H1 (cell line): ENCODE results near the gene CYTH1. TPM values are rescaled to one million over a fixed set of nuclear protein-coding genes. Genes with fewer than 3 reads are reported as not detected.

ENCODE experiments used
- CTCF ChIA-PET: fragments of 300-600 bp; sonication (Branson Sonifier 250); formaldehyde crosslinking; loops from one replicate; lab custom pipeline; 2021; ENCODE audit not compliant: partially characterized antibody; lab: Charles Lee
- POLR2A ChIA-PET: fragments of 300-600 bp; sonication (Branson Sonifier 250); formaldehyde crosslinking; loops from one replicate; lab custom pipeline; 2021; ENCODE audit warnings: inconsistent platforms; ENCODE audit not compliant: partially characterized antibody; lab: Charles Lee
- DNase-seq, 2 experiments: peaks; one replicate each; pipeline versions ENCODE4 v3.0.0 to v3.0.0-alpha.2; 2010 to 2022; ENCODE audit warnings: low spot score in 2 of 2, low read depth in 1 of 2, mixed read lengths in 1 of 2
- FAIRE-seq: peaks from 2 replicates; lab custom pipeline; 2011; peaks lifted over from hg19 to GRCh38; lab: Jason Lieb, UNC
- H2AFZ ChIP-seq: 2 replicates; pipeline ENCODE4 v1.8.1; 2012; ENCODE audit warnings: low read length, inconsistent platforms
- H2AK5ac ChIP-seq: 2 replicates; pipeline ENCODE4 v1.6.1; 2013; ENCODE audit warnings: low read depth, low read length
- H2BK120ac ChIP-seq: replicated peaks from 2 replicates; pipeline ENCODE3; 2013; ENCODE audit warnings: low read depth, low read length, inconsistent platforms
- H2BK12ac ChIP-seq: 2 replicates; pipeline ENCODE4 v1.6.1; 2013; ENCODE audit warnings: low read depth, low read length
- H2BK15ac ChIP-seq: 2 replicates; pipeline ENCODE4 v1.6.1; 2013; ENCODE audit warnings: low read length
- H2BK20ac ChIP-seq: 2 replicates; pipeline ENCODE4 v1.6.1; 2013; ENCODE audit warnings: low read length
- H2BK5ac ChIP-seq: 2 replicates; pipeline ENCODE4 v1.6.1; 2013; ENCODE audit warnings: low read depth, low read length
- H3K14ac ChIP-seq: 2 replicates; pipeline ENCODE4 v1.6.1; 2013; ENCODE audit warnings: inconsistent platforms; ENCODE audit not compliant: insufficient read length
- H3K18ac ChIP-seq: 2 replicates; pipeline ENCODE4 v1.6.1; 2013; ENCODE audit warnings: low read length; ENCODE audit errors: extremely low read depth
- H3K23ac ChIP-seq: 2 replicates; pipeline ENCODE4 v1.6.1; 2013; ENCODE audit warnings: inconsistent platforms; ENCODE audit not compliant: insufficient read length
- H3K23me2 ChIP-seq: 2 replicates; pipeline ENCODE4 v1.6.1; 2013; ENCODE audit warnings: low read depth, low read length
- H3K27ac ChIP-seq: 2 replicates; pipeline ENCODE4 v1.6.1; 2011; ENCODE audit warnings: low read depth, low read length, inconsistent platforms
- H3K27me3 ChIP-seq, 4 experiments: replicated peaks in 1 of 4; 1 replicate in 1 of 4; 2 replicates in 3 of 4; pipeline versions ENCODE4 v1.6.1 to v1.8.1; 2011 to 2013; ENCODE audit warnings: low read length in 3 of 4, mild to moderate bottlenecking in 3 of 4, inconsistent platforms in 2 of 4, mixed read lengths in 2 of 4, moderate library complexity in 1 of 4; ENCODE audit not compliant: control insufficient read depth in 3 of 4, insufficient read depth in 3 of 4; ENCODE audit errors: extremely low read depth in 1 of 4
- H3K36me3 ChIP-seq, 4 experiments: 2 replicates each; pipeline versions ENCODE4 v1.6.1 to v1.8.1; 2011 to 2013; ENCODE audit warnings: mild to moderate bottlenecking in 4 of 4, low read length in 3 of 4, moderate library complexity in 2 of 4, control low read depth in 1 of 4, inconsistent platforms in 1 of 4; ENCODE audit not compliant: insufficient read depth in 4 of 4, control insufficient read depth in 2 of 4
- H3K4ac ChIP-seq: replicated peaks from 2 replicates; pipeline ENCODE3; 2013; ENCODE audit warnings: low read length, low read depth, mixed read lengths, inconsistent platforms; ENCODE audit not compliant: insufficient read length
- H3K4me1 ChIP-seq, 4 experiments: replicated peaks in 1 of 4; 1 replicate in 1 of 4; 2 replicates in 3 of 4; pipeline versions ENCODE4 v1.6.1 to v1.8.1; 2011 to 2013; ENCODE audit warnings: low read length in 3 of 4, inconsistent platforms in 2 of 4, mixed read lengths in 1 of 4; ENCODE audit not compliant: insufficient read depth in 4 of 4, control insufficient read depth in 3 of 4
- H3K4me2 ChIP-seq, 2 experiments: 2 replicates each; pipeline versions ENCODE4 v1.6.1 to v1.8.1; 2011 to 2013; ENCODE audit warnings: low read depth in 2 of 2, low read length in 2 of 2, control low read depth in 1 of 2, inconsistent platforms in 1 of 2, mild to moderate bottlenecking in 1 of 2; ENCODE audit not compliant: insufficient read depth in 1 of 2
- H3K4me3 ChIP-seq, 4 experiments: fragments of 200-600, 300-600 bp in 1 of 4; sonication (generic), shearing (Covaris generic), sonication (Bioruptor Twin) in 1 of 4; 2 replicates each; pipeline versions ENCODE4 v1.5.1 to v1.8.1; 2011 to 2016; ENCODE audit warnings: low read length in 4 of 4, low read depth in 3 of 4, control low read depth in 2 of 4, inconsistent platforms in 2 of 4, mild to moderate bottlenecking in 2 of 4, mixed read lengths in 1 of 4, moderate library complexity in 1 of 4; ENCODE audit not compliant: insufficient read depth in 2 of 4; ENCODE audit errors: extremely low read depth in 1 of 4
- H3K56ac ChIP-seq: replicated peaks from 2 replicates; pipeline ENCODE3; 2013; ENCODE audit warnings: low read depth, mild to moderate bottlenecking, mixed read lengths, low read length, inconsistent platforms; ENCODE audit not compliant: insufficient read length
- H3K79me1 ChIP-seq: 2 replicates; pipeline ENCODE4 v1.6.1; 2013; ENCODE audit warnings: low read depth, low read length, control low read depth
- H3K79me2 ChIP-seq, 2 experiments: 2 replicates each; pipeline versions ENCODE4 v1.6.1 to v1.8.1; 2012 to 2013; ENCODE audit warnings: low read length in 2 of 2, mild to moderate bottlenecking in 2 of 2, inconsistent platforms in 1 of 2; ENCODE audit not compliant: insufficient read depth in 2 of 2, control insufficient read depth in 1 of 2
- H3K9ac ChIP-seq, 4 experiments: replicated peaks in 1 of 4; 1 replicate in 1 of 4; 2 replicates in 3 of 4; pipeline versions ENCODE4 v1.6.1 to v1.8.1; 2011 to 2013; ENCODE audit warnings: low read depth in 3 of 4, low read length in 3 of 4, control low read depth in 2 of 4, mild to moderate bottlenecking in 2 of 4, moderate library complexity in 2 of 4, inconsistent platforms in 1 of 4; ENCODE audit errors: extremely low read depth in 1 of 4
- H3K9me3 ChIP-seq, 2 experiments: 2 replicates each; pipeline versions ENCODE4 v1.6.1 to v1.8.1; 2012 to 2013; ENCODE audit warnings: mild to moderate bottlenecking in 2 of 2, moderate library complexity in 2 of 2, control low read depth in 1 of 2, inconsistent platforms in 1 of 2, low read depth in 1 of 2, low read length in 1 of 2, mixed read lengths in 1 of 2; ENCODE audit not compliant: insufficient read depth in 2 of 2
- H4K20me1 ChIP-seq, 2 experiments: replicated peaks in 1 of 2; 2 replicates each; pipeline versions ENCODE3 to v1.8.1; 2011 to 2013; ENCODE audit warnings: inconsistent platforms in 2 of 2, low read length in 2 of 2, mild to moderate bottlenecking in 1 of 2; ENCODE audit not compliant: insufficient read depth in 2 of 2, control insufficient read depth in 1 of 2
- H4K5ac ChIP-seq: 2 replicates; pipeline ENCODE4 v1.6.1; 2013; ENCODE audit warnings: low read length, low read depth, mixed read lengths, inconsistent platforms; ENCODE audit not compliant: insufficient read length
- H4K8ac ChIP-seq: 2 replicates; pipeline ENCODE4 v1.8.0; 2013; ENCODE audit warnings: mild to moderate bottlenecking, moderate library complexity, low read length, inconsistent platforms; ENCODE audit not compliant: insufficient read depth; ENCODE audit errors: extremely low read depth
- H4K91ac ChIP-seq: replicated peaks from 2 replicates; pipeline ENCODE3; 2013; ENCODE audit warnings: low read length, mixed read lengths, inconsistent platforms; ENCODE audit not compliant: insufficient read length
- ASH2L ChIP-seq: fragments of 200-600, 300-600 bp; sonication (generic); IDR thresholded peaks from one replicate; pipeline ENCODE4 v1.7.1; 2017; ENCODE audit warnings: low read length
- MAFK ChIP-seq: IDR thresholded peaks from 2 replicates; pipeline ENCODE4 v1.6.1; 2012; ENCODE audit warnings: low read depth, mild to moderate bottlenecking, improper control_type of control experiment, low read length
- SIX5 ChIP-seq: IDR thresholded peaks from 2 replicates; pipeline ENCODE4 v1.6.1; 2011; ENCODE audit warnings: mild to moderate bottlenecking, low read depth, low read length
- SUZ12 ChIP-seq: fragments of 200-600 bp; sonication (generic); IDR thresholded peaks from 2 replicates; pipeline ENCODE4 v1.6.1; 2012; ENCODE audit warnings: mild to moderate bottlenecking, inconsistent platforms, low read length, moderate library complexity, mixed read lengths
- ZNF274 ChIP-seq: IDR thresholded peaks from 2 replicates; pipeline ENCODE4 v1.7.0; 2012; ENCODE audit warnings: low read length, borderline replicate concordance; ENCODE audit errors: extremely low read depth
- WGBS, 2 experiments: shearing (Covaris generic) in 1 of 2; methylation state at CpG; one replicate each; pipeline versions ENCODE4 v1.1.6 to v1.1.7; 2013 to 2015; ENCODE audit warnings: low lambda C conversion rate in 2 of 2, mixed read lengths in 2 of 2, inconsistent platforms in 1 of 2, low coverage in 1 of 2, missing lambda C conversion rate in 1 of 2; ENCODE audit not compliant: insufficient replicate concordance in 2 of 2, insufficient coverage in 1 of 2, insufficient read length in 1 of 2; ENCODE audit errors: extremely low coverage in 1 of 2, missing lambda C conversion rate in 1 of 2; 5-methylcytosine and 5-hydroxymethylcytosine counted together
- polyA plus RNA-seq, 7 experiments: library from polyadenylated mRNA; depleted of rRNA in 3 of 7; stranded (reverse) in 5 of 7; unstranded in 2 of 7; fragments of >200 nt in 5 of 7; fragments of 200-250 nt in 2 of 7; gene quantifications; 1 replicate in 5 of 7; 2 replicates in 1 of 7; 4 replicates in 1 of 7; pipeline versions ENCODE4 v1.2.1 to v1.2.3, GENCODE V29; 2011 to 2013; ENCODE audit warnings: missing spikeins in 2 of 7, mixed read lengths in 2 of 7
- total RNA-seq: library from RNA; stranded (reverse); fragmentation: NEBNext Ultra II Directional; extraction: Animal tissue kit (Norgen Biotek cat#: 25700); gene quantifications from 2 replicates; pipeline ENCODE4 v1.2.1, GENCODE V29; 2021
- TF ChIP-seq, protein P1 (sequence below): IDR thresholded peaks from 2 replicates; pipeline ENCODE4 v1.6.1; 2012; ENCODE audit warnings: inconsistent platforms
- TF ChIP-seq, protein P2 (sequence below): IDR thresholded peaks from 2 replicates; pipeline ENCODE4 v1.6.1; 2011; ENCODE audit warnings: low read depth, mild to moderate bottlenecking, low read length; ENCODE audit not compliant: insufficient read depth
- TF ChIP-seq, protein P3 (sequence below), 3 experiments: IDR thresholded peaks; 1 replicate in 2 of 3; 2 replicates in 1 of 3; pipeline versions ENCODE4 v1.5.1 to v1.6.1; 2011; ENCODE audit warnings: low read length in 3 of 3, mild to moderate bottlenecking in 3 of 3, inconsistent platforms in 2 of 3, low read depth in 1 of 3, moderate library complexity in 1 of 3; ENCODE audit not compliant: insufficient read depth in 1 of 3; ENCODE audit errors: control extremely low read depth in 1 of 3

Gene CYTH1
- total and polyA plus RNA-seq, 2 of the 8 experiments (the other 6 are each of a cell fraction or from before 2014, with no cell fraction given), result 12.8 to 14.8 TPM

DNA sequence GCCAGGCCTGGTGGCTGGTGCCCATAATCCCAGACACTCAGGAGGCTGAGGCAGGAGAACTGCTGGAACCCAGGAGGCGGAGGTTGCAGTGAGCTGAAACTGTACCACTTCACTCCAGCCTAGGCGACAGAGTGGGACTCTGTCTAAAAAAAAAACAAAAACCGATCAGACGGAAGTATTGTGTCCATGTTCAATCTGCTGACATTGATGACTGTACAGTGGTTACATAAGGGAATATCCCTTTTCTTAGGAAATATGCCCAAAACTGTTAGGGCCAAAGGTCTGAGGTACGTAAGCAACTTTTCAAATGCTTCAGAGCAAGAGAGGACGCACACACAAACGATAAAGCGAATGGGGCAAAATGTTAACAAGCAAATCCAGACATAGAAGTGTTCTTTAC, 135.0 kb downstream of the CYTH1 start:
- no peak overlapping the region for H2AK5ac ChIP-seq
- no peak overlapping the region for H3K27ac ChIP-seq
- H3K9ac ChIP-seq, result no peak overlapping the region
- no peak overlapping the region for H3K23ac ChIP-seq
- no peaks in the 10 kb centered on the region for H3K9me3 ChIP-seq
- H3K4me1 ChIP-seq, result no peaks in the 10 kb centered on the region
- H3K4ac ChIP-seq, result no peak overlapping the region
- H2BK12ac ChIP-seq, result no peak overlapping the region
- H3K56ac ChIP-seq, result no peak overlapping the region
- no peaks in the 10 kb centered on the region for H3K27me3 ChIP-seq
- H2BK120ac ChIP-seq, result no peak overlapping the region
- no peak overlapping the region for H2BK20ac ChIP-seq
- POLR2A ChIA-PET, result no interaction called here
- H3K4me2 ChIP-seq, result no peak overlapping the region
- H4K8ac ChIP-seq, result no peak overlapping the region
- DNase-seq, result no peak
- H3K79me1 ChIP-seq, result no peaks in the 10 kb centered on the region
- H3K18ac ChIP-seq, result no peak overlapping the region
- CTCF ChIA-PET, result no interaction called here
- no peak for FAIRE-seq
- H3K14ac ChIP-seq, result no peak overlapping the region
- TF ChIP-seq SUZ12, result no peak
- TF ChIP-seq, protein P1, sequence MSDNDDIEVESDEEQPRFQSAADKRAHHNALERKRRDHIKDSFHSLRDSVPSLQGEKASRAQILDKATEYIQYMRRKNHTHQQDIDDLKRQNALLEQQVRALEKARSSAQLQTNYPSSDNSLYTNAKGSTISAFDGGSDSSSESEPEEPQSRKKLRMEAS, result no peak
- TF ChIP-seq, protein P2, sequence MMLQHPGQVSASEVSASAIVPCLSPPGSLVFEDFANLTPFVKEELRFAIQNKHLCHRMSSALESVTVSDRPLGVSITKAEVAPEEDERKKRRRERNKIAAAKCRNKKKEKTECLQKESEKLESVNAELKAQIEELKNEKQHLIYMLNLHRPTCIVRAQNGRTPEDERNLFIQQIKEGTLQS, result no peak
- TF ChIP-seq MAFK, result no peak
- TF ChIP-seq, protein P3, sequence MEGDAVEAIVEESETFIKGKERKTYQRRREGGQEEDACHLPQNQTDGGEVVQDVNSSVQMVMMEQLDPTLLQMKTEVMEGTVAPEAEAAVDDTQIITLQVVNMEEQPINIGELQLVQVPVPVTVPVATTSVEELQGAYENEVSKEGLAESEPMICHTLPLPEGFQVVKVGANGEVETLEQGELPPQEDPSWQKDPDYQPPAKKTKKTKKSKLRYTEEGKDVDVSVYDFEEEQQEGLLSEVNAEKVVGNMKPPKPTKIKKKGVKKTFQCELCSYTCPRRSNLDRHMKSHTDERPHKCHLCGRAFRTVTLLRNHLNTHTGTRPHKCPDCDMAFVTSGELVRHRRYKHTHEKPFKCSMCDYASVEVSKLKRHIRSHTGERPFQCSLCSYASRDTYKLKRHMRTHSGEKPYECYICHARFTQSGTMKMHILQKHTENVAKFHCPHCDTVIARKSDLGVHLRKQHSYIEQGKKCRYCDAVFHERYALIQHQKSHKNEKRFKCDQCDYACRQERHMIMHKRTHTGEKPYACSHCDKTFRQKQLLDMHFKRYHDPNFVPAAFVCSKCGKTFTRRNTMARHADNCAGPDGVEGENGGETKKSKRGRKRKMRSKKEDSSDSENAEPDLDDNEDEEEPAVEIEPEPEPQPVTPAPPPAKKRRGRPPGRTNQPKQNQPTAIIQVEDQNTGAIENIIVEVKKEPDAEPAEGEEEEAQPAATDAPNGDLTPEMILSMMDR (IDR thresholded peaks at IDR 0.05; ENCODE audit: control extremely low read depth in 1 of 3, insufficient read depth in 1 of 3, low read depth in 1 of 3, low read length in 3 of 3), result no peak
- TF ChIP-seq ZNF274, result no peak
- no peak for TF ChIP-seq SIX5
- TF ChIP-seq ASH2L, result no peak
- H4K20me1 ChIP-seq, result no peaks in the 10 kb centered on the region
- H3K79me2 ChIP-seq, result no peaks in the 10 kb centered on the region
- no peaks in the 10 kb centered on the region for H3K36me3 ChIP-seq
- H3K23me2 ChIP-seq, result no peaks in the 10 kb centered on the region
- no peak overlapping the region for H4K5ac ChIP-seq
- no peak overlapping the region for H3K4me3 ChIP-seq
- no peak overlapping the region for H2BK15ac ChIP-seq
- no peak overlapping the region for H4K91ac ChIP-seq
- WGBS, 2 experiments, result 91% methylated on average over 8 of the region's 8 CpGs; no CpG with 5 or more reads in 1 of the 2 experiments
- no peak overlapping the region for H2AFZ ChIP-seq
- H2BK5ac ChIP-seq, result no peak overlapping the region
